ENCODE data around the gene INPP5D. TPM values are rescaled to one million over a fixed set of nuclear protein-coding genes. Genes with fewer than 3 reads are reported as not detected.

INPP5D gene
- total and polyA plus RNA-seq, 2 of the 8 experiments (the other 6 are each of a cell fraction or from before 2014, with no cell fraction given) = 4.5 to 7.1 TPM

DNA sequence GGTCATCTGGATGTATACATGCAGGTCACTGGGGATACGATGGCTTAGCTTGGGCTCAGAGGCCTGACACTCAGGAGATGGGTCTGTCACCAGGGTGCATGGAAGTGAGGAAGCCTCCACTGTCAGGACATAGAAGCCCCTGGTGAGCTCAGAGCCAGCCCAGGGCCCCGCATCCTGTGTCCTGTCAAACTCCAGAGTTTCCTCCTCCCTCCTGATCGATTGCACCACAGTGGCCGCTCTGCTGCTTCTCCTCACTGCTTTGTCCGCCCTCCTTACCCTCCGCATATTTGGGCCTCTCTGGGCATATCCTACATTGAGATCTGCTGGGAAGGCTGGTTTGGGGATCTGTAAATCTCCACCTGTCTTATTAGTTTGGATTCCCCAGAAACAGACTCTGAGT, 153.8 kb downstream of the INPP5D start (continued):
- TF ChIP-seq, protein P1, sequence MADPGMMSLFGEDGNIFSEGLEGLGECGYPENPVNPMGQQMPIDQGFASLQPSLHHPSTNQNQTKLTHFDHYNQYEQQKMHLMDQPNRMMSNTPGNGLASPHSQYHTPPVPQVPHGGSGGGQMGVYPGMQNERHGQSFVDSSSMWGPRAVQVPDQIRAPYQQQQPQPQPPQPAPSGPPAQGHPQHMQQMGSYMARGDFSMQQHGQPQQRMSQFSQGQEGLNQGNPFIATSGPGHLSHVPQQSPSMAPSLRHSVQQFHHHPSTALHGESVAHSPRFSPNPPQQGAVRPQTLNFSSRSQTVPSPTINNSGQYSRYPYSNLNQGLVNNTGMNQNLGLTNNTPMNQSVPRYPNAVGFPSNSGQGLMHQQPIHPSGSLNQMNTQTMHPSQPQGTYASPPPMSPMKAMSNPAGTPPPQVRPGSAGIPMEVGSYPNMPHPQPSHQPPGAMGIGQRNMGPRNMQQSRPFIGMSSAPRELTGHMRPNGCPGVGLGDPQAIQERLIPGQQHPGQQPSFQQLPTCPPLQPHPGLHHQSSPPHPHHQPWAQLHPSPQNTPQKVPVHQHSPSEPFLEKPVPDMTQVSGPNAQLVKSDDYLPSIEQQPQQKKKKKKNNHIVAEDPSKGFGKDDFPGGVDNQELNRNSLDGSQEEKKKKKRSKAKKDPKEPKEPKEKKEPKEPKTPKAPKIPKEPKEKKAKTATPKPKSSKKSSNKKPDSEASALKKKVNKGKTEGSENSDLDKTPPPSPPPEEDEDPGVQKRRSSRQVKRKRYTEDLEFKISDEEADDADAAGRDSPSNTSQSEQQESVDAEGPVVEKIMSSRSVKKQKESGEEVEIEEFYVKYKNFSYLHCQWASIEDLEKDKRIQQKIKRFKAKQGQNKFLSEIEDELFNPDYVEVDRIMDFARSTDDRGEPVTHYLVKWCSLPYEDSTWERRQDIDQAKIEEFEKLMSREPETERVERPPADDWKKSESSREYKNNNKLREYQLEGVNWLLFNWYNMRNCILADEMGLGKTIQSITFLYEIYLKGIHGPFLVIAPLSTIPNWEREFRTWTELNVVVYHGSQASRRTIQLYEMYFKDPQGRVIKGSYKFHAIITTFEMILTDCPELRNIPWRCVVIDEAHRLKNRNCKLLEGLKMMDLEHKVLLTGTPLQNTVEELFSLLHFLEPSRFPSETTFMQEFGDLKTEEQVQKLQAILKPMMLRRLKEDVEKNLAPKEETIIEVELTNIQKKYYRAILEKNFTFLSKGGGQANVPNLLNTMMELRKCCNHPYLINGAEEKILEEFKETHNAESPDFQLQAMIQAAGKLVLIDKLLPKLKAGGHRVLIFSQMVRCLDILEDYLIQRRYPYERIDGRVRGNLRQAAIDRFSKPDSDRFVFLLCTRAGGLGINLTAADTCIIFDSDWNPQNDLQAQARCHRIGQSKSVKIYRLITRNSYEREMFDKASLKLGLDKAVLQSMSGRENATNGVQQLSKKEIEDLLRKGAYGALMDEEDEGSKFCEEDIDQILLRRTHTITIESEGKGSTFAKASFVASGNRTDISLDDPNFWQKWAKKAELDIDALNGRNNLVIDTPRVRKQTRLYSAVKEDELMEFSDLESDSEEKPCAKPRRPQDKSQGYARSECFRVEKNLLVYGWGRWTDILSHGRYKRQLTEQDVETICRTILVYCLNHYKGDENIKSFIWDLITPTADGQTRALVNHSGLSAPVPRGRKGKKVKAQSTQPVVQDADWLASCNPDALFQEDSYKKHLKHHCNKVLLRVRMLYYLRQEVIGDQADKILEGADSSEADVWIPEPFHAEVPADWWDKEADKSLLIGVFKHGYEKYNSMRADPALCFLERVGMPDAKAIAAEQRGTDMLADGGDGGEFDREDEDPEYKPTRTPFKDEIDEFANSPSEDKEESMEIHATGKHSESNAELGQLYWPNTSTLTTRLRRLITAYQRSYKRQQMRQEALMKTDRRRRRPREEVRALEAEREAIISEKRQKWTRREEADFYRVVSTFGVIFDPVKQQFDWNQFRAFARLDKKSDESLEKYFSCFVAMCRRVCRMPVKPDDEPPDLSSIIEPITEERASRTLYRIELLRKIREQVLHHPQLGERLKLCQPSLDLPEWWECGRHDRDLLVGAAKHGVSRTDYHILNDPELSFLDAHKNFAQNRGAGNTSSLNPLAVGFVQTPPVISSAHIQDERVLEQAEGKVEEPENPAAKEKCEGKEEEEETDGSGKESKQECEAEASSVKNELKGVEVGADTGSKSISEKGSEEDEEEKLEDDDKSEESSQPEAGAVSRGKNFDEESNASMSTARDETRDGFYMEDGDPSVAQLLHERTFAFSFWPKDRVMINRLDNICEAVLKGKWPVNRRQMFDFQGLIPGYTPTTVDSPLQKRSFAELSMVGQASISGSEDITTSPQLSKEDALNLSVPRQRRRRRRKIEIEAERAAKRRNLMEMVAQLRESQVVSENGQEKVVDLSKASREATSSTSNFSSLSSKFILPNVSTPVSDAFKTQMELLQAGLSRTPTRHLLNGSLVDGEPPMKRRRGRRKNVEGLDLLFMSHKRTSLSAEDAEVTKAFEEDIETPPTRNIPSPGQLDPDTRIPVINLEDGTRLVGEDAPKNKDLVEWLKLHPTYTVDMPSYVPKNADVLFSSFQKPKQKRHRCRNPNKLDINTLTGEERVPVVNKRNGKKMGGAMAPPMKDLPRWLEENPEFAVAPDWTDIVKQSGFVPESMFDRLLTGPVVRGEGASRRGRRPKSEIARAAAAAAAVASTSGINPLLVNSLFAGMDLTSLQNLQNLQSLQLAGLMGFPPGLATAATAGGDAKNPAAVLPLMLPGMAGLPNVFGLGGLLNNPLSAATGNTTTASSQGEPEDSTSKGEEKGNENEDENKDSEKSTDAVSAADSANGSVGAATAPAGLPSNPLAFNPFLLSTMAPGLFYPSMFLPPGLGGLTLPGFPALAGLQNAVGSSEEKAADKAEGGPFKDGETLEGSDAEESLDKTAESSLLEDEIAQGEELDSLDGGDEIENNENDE (IDR thresholded peaks at IDR 0.05; ENCODE audit: insufficient replicate concordance, low read length) = no peak
- TF ChIP-seq TAF7 (optimal IDR thresholded peaks at IDR 0.05; ENCODE audit: borderline replicate concordance, low read depth, low read length) = no peak

All from H1 (cell line).